ENCODE measurements around the gene GSTT4.

DNA sequence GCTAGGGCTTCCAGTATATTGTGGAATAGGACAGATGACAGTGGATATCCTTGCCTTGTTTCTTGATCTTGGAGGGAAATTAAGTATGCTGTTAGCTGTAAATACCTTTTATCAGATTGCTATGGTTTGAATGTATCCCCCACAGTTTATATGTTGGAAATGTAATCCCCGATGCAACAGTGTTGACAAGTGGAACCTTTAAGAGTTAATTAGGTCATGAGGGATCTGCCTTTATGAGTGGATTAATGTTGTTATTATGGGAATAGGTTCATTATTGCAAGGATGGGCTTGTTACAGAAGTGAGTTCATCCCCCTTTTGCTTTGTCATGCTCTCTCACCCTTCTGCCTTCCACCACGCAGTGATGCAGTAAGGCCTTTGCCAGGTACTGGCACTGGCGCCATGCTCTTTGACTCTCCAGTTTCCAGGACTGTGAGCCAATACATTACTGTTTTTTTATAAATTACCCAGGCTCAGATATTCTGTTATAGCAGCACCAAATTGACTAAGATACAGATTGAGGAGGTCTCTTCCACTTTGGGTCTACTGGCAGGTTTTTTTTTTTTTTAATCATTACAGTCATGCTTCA is 22.2 kb upstream of the GSTT4 start:
- TF ChIP-seq POLR2AphosphoS5 (IDR thresholded peaks at IDR 0.05; ENCODE audit: low read depth, low read length) = no peak
- TF ChIP-seq POLR2A (IDR thresholded peaks at IDR 0.05; ENCODE audit: low read depth, low read length) = no peak
- TF ChIP-seq TAF1 (IDR thresholded peaks at IDR 0.05; ENCODE audit: borderline replicate concordance, low read depth, low read length) = no peak
